ENCODE data around the gene COL23A1.

The COL23A1 gene

DNA sequence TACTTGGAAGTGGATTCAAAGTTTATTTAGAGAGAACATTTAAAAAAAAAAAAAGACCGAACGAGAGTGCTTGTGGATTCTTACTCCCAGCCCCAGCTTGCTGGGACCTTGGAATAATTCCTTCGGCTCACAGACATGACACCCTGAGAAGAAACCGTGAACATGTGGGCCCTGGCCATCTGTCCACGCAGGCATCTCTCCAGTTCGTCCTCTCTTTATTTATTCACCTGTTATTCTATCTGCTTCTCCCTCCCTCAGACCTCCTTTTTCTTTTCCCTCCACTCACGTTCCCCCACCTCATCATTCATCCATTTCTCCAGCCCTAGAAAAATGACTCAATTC is 263.8 kb downstream of the COL23A1 start:
- TF ChIP-seq CTCF (IDR thresholded peaks at IDR 0.05; ENCODE audit: extremely low read depth, insufficient read depth, missing control alignments): no peak
- DNase-seq (ENCODE audit: low spot score): no peak
- in situ Hi-C loops (cut with MboI; ENCODE audit: low pct_unique_long_range_greater_than_20kb, low sequenced_read_pairs, unreplicated experiment): no loop called here

DNA sequence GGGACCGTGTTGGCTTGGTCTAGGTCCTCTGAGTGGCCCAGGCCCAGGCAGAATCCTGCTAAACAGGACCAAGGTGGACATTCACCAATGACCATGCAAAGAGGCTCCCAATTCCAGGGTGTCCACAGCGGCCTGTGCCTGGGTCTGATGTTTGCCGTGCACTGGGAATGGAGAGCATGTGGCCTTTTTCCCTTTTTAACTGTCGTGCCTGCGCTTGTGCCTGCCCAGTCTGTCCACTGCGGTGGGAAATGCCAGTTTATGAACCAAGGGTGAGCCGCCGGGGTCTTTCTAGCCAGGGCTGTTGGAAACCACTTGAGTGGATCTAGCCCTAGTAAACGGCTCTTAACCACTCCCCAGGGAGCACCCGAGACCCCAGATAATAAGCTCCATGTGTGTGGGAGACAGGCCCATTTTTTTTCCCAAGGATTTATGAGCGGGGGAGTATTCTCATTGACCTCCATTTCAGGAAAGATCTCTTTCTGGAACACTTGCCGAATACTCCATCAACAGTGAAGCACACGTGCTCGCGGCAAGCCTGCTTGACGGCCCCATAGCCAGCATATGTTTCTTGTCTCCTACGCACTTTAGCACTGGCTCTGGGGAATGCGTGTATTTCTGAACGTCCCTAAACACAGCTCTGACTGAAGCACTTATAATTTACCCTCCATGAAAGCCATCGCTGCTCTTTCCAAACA is 264.4 kb downstream of the COL23A1 start:
- no peak for DNase-seq (ENCODE audit: low spot score)
- TF ChIP-seq CTCF (IDR thresholded peaks at IDR 0.05; ENCODE audit: extremely low read depth, insufficient read depth, missing control alignments): no peak
- in situ Hi-C loops (cut with MboI; ENCODE audit: low pct_unique_long_range_greater_than_20kb, low sequenced_read_pairs, unreplicated experiment): no loop called here

DNA sequence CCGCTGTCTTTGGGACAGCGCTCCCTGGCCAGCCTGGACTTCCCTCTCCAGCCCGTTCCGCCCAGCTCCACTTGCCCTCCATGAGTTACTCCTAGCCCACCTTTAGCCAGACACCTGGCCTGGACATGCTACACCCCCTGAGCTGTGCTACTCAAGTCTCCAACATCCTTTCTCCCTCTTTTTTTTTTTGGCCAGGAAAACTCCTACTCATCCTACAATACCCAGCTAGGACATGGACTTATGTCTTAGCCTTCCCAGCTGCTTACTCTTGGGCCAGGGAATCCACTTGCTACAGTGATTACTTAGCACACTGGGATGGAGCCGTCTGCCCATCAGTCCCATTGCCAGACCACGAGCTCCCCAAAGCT is 264.9 kb downstream of the COL23A1 start:
- in situ Hi-C loops (cut with MboI; ENCODE audit: low pct_unique_long_range_greater_than_20kb, low sequenced_read_pairs, unreplicated experiment): no loop called here
- no peak for TF ChIP-seq CTCF (IDR thresholded peaks at IDR 0.05; ENCODE audit: extremely low read depth, insufficient read depth, missing control alignments)
- DNase-seq (ENCODE audit: low spot score): no peak

DNA sequence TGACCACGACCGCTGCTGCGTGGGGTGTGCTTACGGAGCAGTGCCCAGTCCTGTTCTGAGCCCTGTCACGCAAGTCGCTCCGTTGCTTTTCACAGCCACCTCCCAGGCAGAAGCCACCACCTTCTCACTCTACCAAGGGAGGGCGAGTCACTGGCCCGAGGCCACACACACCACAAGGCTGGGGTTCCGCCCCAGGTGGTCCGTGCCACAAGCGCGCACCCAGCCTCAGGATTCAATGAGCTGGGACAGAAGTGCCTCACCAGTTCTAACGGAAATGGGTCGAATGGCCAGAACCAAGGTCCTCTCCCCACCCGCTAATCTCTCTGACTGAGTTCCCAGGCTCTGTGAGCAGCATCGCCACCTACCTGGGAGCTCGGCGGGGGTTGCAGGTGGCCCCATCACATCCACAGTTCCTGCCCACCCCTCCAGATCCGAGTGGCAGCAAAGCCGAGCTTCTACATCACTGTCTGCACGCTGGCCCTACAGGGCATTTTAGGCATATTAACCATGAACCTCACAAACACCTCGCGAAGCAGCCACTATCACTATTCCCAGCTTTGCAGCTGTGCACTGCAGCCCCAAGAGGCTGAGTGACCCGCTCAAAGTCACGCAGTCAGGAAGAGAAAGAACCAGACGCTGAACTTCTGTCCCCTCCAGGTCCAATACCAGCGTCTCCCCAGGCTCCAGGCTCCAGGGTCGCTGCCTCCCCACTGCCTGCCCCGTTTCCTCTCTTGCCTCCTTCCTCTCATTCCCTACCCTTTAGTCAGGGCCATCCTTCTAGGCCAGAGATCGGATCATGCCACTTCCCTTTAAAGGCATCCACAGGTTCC is 265.5 kb downstream of the COL23A1 start:
- no peak for TF ChIP-seq CTCF (IDR thresholded peaks at IDR 0.05; ENCODE audit: extremely low read depth, insufficient read depth, missing control alignments)
- peak; percentile 67 for DNase-seq (ENCODE audit: low spot score)
- in situ Hi-C loops (cut with MboI; ENCODE audit: low pct_unique_long_range_greater_than_20kb, low sequenced_read_pairs, unreplicated experiment): no loop called here

GRCh38 chr5:178323961-178324360 is 266.2 kb downstream of the COL23A1 start:
- peak; percentile 45 for DNase-seq (ENCODE audit: low spot score)
- TF ChIP-seq CTCF (IDR thresholded peaks at IDR 0.05; ENCODE audit: extremely low read depth, insufficient read depth, missing control alignments): no peak
- in situ Hi-C loops (cut with MboI; ENCODE audit: low pct_unique_long_range_greater_than_20kb, low sequenced_read_pairs, unreplicated experiment): no loop called here

GRCh38 chr5:178323541-178323865 is 266.7 kb downstream of the COL23A1 start:
- no peak for TF ChIP-seq CTCF (IDR thresholded peaks at IDR 0.05; ENCODE audit: extremely low read depth, insufficient read depth, missing control alignments)
- DNase-seq (ENCODE audit: low spot score): no peak
- in situ Hi-C loops (cut with MboI; ENCODE audit: low pct_unique_long_range_greater_than_20kb, low sequenced_read_pairs, unreplicated experiment): no loop called here

Data from GM13977 (cell line).